H9 (cell line): ENCODE results near the gene C1QTNF3. TPM values are rescaled to one million over a fixed set of nuclear protein-coding genes. Genes with fewer than 3 reads are reported as not detected.

Experiments used
- DNase-seq: peaks from one replicate; pipeline ENCODE4 v3.0.0-alpha.2; 2017
- H2AFZ ChIP-seq: one replicate; pipeline ENCODE4 v1.6.1; 2013; ENCODE audit warnings: mild to moderate bottlenecking, low read length, control low read depth, moderate library complexity
- H2AK5ac ChIP-seq: 2 replicates; pipeline ENCODE4 v1.6.1; 2013; ENCODE audit warnings: low read length, control low read depth, mixed read lengths; ENCODE audit not compliant: insufficient read length
- H2BK120ac ChIP-seq: one replicate; pipeline ENCODE4 v1.6.1; 2013; ENCODE audit warnings: low read depth, mild to moderate bottlenecking, low read length, control low read depth, inconsistent platforms; ENCODE audit not compliant: poor library complexity, severe bottlenecking
- H2BK12ac ChIP-seq: 2 replicates; pipeline ENCODE4 v1.6.1; 2013; ENCODE audit warnings: low read length, control low read depth, mixed read lengths, low read depth; ENCODE audit not compliant: insufficient read length
- H2BK15ac ChIP-seq: 2 replicates; pipeline ENCODE4 v1.6.1; 2013; ENCODE audit warnings: low read depth, low read length, control low read depth
- H2BK20ac ChIP-seq: one replicate; pipeline ENCODE4 v1.6.1; 2013; ENCODE audit warnings: low read depth, mild to moderate bottlenecking, low read length, control low read depth, inconsistent platforms; ENCODE audit not compliant: poor library complexity, severe bottlenecking
- H2BK5ac ChIP-seq: 2 replicates; pipeline ENCODE4 v1.6.1; 2013; ENCODE audit warnings: low read length, control low read depth, mixed read lengths; ENCODE audit not compliant: insufficient read length
- H3K14ac ChIP-seq: 2 replicates; pipeline ENCODE4 v1.6.1; 2013; ENCODE audit warnings: low read length, control low read depth; ENCODE audit not compliant: insufficient read depth
- H3K18ac ChIP-seq: 2 replicates; pipeline ENCODE4 v1.6.1; 2013; ENCODE audit warnings: low read depth, mild to moderate bottlenecking, mixed read lengths, low read length, control low read depth; ENCODE audit not compliant: insufficient read length
- H3K23ac ChIP-seq: 2 replicates; pipeline ENCODE4 v1.6.1; 2013; ENCODE audit warnings: low read length, control low read depth, mixed read lengths, low read depth; ENCODE audit not compliant: insufficient read length
- H3K23me2 ChIP-seq: 2 replicates; pipeline ENCODE4 v1.6.1; 2013; ENCODE audit warnings: low read depth, mild to moderate bottlenecking, mixed read lengths, low read length, control low read depth; ENCODE audit not compliant: insufficient read length, poor library complexity, severe bottlenecking
- H3K27ac ChIP-seq: 2 replicates; pipeline ENCODE4 v1.5.1; 2013; ENCODE audit warnings: low read length, control low read depth, mixed read lengths, low read depth; ENCODE audit not compliant: insufficient read length
- H3K27me3 ChIP-seq: 2 replicates; pipeline ENCODE4 v1.6.1; 2013; ENCODE audit warnings: low read length, control low read depth, inconsistent platforms; ENCODE audit not compliant: insufficient read depth
- H3K4ac ChIP-seq: 2 replicates; pipeline ENCODE4 v1.6.1; 2013; ENCODE audit warnings: low read depth, mild to moderate bottlenecking, control low read depth, inconsistent platforms, low read length, moderate library complexity
- H3K4me1 ChIP-seq: 2 replicates; pipeline ENCODE4 v1.6.1; 2013; ENCODE audit warnings: low read length, control low read depth, inconsistent platforms; ENCODE audit not compliant: insufficient read depth
- H3K4me2 ChIP-seq: 2 replicates; pipeline ENCODE4 v1.6.1; 2013; ENCODE audit warnings: low read length, control low read depth, mixed read lengths; ENCODE audit not compliant: insufficient read length, insufficient read depth
- H3K56ac ChIP-seq: 2 replicates; pipeline ENCODE4 v1.6.1; 2013; ENCODE audit warnings: low read depth, mild to moderate bottlenecking, mixed read lengths, low read length, control low read depth; ENCODE audit not compliant: insufficient read length
- H3K79me1 ChIP-seq: 2 replicates; pipeline ENCODE4 v1.6.1; 2013; ENCODE audit warnings: low read depth, mild to moderate bottlenecking, moderate library complexity, low read length, control low read depth, inconsistent platforms; ENCODE audit not compliant: insufficient read depth, poor library complexity, severe bottlenecking
- H3K79me2 ChIP-seq: 2 replicates; pipeline ENCODE4 v1.6.1; 2013; ENCODE audit warnings: low read length, control low read depth, inconsistent platforms; ENCODE audit not compliant: insufficient read depth
- H3K9ac ChIP-seq: 2 replicates; pipeline ENCODE4 v1.6.1; 2013; ENCODE audit warnings: low read length, control low read depth, mixed read lengths; ENCODE audit not compliant: insufficient read length; ENCODE audit errors: extremely low read depth
- H3K9me3 ChIP-seq: one replicate; pipeline ENCODE4 v1.6.1; 2013; ENCODE audit warnings: low read depth, low read length, inconsistent platforms; ENCODE audit not compliant: control insufficient read depth
- H3T11ph ChIP-seq: one replicate; pipeline ENCODE4 v1.6.1; 2013; ENCODE audit warnings: mild to moderate bottlenecking, low read length, control low read depth, inconsistent platforms
- H4K20me1 ChIP-seq: one replicate; pipeline ENCODE4 v1.6.1; 2013; ENCODE audit not compliant: control insufficient read depth, insufficient read length, insufficient read depth
- H4K5ac ChIP-seq: 2 replicates; pipeline ENCODE4 v1.6.1; 2013; ENCODE audit warnings: low read depth, mild to moderate bottlenecking, mixed read lengths, low read length, control low read depth; ENCODE audit not compliant: insufficient read length
- H4K8ac ChIP-seq: replicated peaks from 2 replicates; pipeline ENCODE4 v1.6.1; 2013; ENCODE audit warnings: low read length, control low read depth, mixed read lengths, low read depth; ENCODE audit not compliant: insufficient read length
- H4K91ac ChIP-seq: 2 replicates; pipeline ENCODE4 v1.6.1; 2013; ENCODE audit warnings: low read depth, mild to moderate bottlenecking, moderate library complexity, mixed read lengths, low read length, control low read depth; ENCODE audit not compliant: insufficient read length
- H3K27ac Mint-ChIP-seq, 3 experiments: 2 replicates in 2 of 3; 3 replicates in 1 of 3; pipeline ENCODE4 v1.8.0; 2020 to 2021; ENCODE audit warnings: mixed read lengths in 3 of 3, mild to moderate bottlenecking in 1 of 3, moderate library complexity in 1 of 3
- H3K27me3 Mint-ChIP-seq: 2 replicates; pipeline ENCODE4 v1.8.0; 2021; ENCODE audit warnings: low read depth, mild to moderate bottlenecking, moderate library complexity, mixed read lengths
- H3K36me3 Mint-ChIP-seq, 3 experiments: 2 replicates in 2 of 3; 3 replicates in 1 of 3; pipeline ENCODE4 v1.8.0; 2020 to 2021; ENCODE audit warnings: low read depth in 3 of 3, mixed read lengths in 3 of 3; ENCODE audit not compliant: insufficient read depth in 1 of 3
- H3K4me1 Mint-ChIP-seq, 2 experiments: 2 replicates each; pipeline ENCODE4 v1.8.0; 2020; ENCODE audit warnings: mixed read lengths in 2 of 2
- H3K4me3 Mint-ChIP-seq, 2 experiments: 2 replicates in 1 of 2; 3 replicates in 1 of 2; pipeline ENCODE4 v1.8.0; 2020 to 2021; ENCODE audit warnings: mild to moderate bottlenecking in 2 of 2, mixed read lengths in 2 of 2, moderate library complexity in 1 of 2
- H3K9me3 Mint-ChIP-seq, 2 experiments: 2 replicates in 1 of 2; 3 replicates in 1 of 2; pipeline ENCODE4 v1.8.0; 2020; ENCODE audit warnings: mild to moderate bottlenecking in 2 of 2, mixed read lengths in 2 of 2, moderate library complexity in 1 of 2
- CTCF ChIP-seq: fragments of 200-600 bp; sonication (generic); conservative IDR thresholded peaks from 3 replicates; pipeline ENCODE4 v1.8.0; 2021; ENCODE audit warnings: antibody characterized with exemption, mild to moderate bottlenecking
- WGBS: extraction: QIAGEN DNeasy Blood & Tissue Kit; methylation state at CpG from one replicate; pipeline ENCODE4 v1.1.7; 2013; ENCODE audit warnings: missing lambda C conversion rate, low lambda C conversion rate, mixed read lengths; ENCODE audit not compliant: insufficient read length; ENCODE audit errors: extremely low coverage; 5-methylcytosine and 5-hydroxymethylcytosine counted together
- total RNA-seq: library from RNA; stranded (reverse); gene quantifications from 2 replicates; pipeline ENCODE4 v1.2.1, GENCODE V29; 2021

C1QTNF3 gene
- total RNA-seq, 1 experiment from 2014 or later, result 1.1 TPM

GRCh38 chr5:34013547-34013946, 29.5 kb downstream of the C1QTNF3 start:
- WGBS, result no CpG with 5 or more reads among the region's 3 CpGs
- H3K4ac ChIP-seq, result no peak overlapping the region
- H2BK12ac ChIP-seq, result no peak overlapping the region
- H4K8ac ChIP-seq, result no peak overlapping the region
- H3K23me2 ChIP-seq, result no peaks in the 10 kb centered on the region
- H2BK5ac ChIP-seq, result no peak overlapping the region
- no peak for TF ChIP-seq CTCF
- Mint-ChIP-seq H3K36me3 (no peaks in the 10 kb centered on the region), H3K4me3 (no peak overlapping the region), H3K27ac (no peak overlapping the region; a peak in 1 of 7 replicates), H3K4me1 (peaks cover 13 to 22% of the 10 kb centered on the region in 2 experiments), H3K9me3 (no peaks in the 10 kb centered on the region), H3K27me3 (no peaks in the 10 kb centered on the region)
- H2AK5ac ChIP-seq, result no peak overlapping the region
- no peaks in the 10 kb centered on the region for H3K9me3 ChIP-seq
- no peak overlapping the region for H4K5ac ChIP-seq
- no peaks in the 10 kb centered on the region for H3K79me2 ChIP-seq
- no peak overlapping the region for H2BK120ac ChIP-seq
- no peaks in the 10 kb centered on the region for H3K4me1 ChIP-seq
- no peak overlapping the region for H4K91ac ChIP-seq
- H3K56ac ChIP-seq, result no peak overlapping the region
- H2BK15ac ChIP-seq, result no peak overlapping the region
- H3K14ac ChIP-seq, result no peak overlapping the region
- H2BK20ac ChIP-seq, result no peak overlapping the region
- no peaks in the 10 kb centered on the region for H3K79me1 ChIP-seq
- no peaks in the 10 kb centered on the region for H3K27me3 ChIP-seq
- H3K4me2 ChIP-seq, result no peak overlapping the region
- no peak overlapping the region for H3K23ac ChIP-seq
- no peak overlapping the region for H3K18ac ChIP-seq
- no peaks in the 10 kb centered on the region for H4K20me1 ChIP-seq
- no peak overlapping the region for H2AFZ ChIP-seq
- H3K9ac ChIP-seq, result no peak overlapping the region
- no peak overlapping the region for H3K27ac ChIP-seq
- DNase-seq, result no peak
- no peak overlapping the region for H3T11ph ChIP-seq
